ENCODE results near the gene STAP1.

STAP1 gene

DNA sequence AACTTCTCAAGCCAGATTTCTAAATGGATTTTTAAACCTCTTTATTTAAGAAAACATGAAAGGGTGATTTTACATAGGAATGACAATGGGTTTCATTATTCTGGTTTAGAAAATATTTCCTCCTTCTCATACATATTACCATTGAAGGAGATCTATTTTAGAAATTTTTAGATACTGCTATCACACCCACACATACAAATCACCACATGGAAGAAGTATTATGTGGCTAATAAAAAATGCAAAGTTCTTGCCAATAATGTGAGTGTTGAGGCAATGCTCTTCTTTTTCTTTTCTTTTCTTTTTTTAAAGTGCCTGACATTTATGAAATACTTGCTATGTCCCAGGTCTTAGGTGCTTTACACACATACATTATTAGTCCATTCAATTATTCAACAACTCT is 6.8 kb downstream of the STAP1 start:
- DNase-seq = no peak

DNA sequence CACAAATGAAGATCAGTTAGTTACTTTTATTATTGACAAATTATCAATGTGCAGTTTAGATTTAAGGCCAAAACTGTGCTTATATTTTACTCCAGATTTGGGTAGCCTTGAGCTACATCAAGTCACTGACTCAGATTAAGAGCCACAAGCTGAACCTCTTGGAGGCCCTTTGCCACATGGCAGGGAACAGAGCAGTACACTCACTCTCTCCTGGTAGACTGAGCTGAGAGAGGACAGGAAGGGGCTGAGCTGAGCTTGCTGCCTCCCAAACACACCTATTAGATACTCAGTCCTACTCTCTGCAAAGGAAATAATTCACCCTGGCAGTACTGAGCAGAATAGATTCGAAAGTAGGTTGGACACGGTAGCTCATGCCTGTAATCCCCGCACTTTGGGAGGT is 7.8 kb downstream of the STAP1 start:
- no peak for DNase-seq

DNA sequence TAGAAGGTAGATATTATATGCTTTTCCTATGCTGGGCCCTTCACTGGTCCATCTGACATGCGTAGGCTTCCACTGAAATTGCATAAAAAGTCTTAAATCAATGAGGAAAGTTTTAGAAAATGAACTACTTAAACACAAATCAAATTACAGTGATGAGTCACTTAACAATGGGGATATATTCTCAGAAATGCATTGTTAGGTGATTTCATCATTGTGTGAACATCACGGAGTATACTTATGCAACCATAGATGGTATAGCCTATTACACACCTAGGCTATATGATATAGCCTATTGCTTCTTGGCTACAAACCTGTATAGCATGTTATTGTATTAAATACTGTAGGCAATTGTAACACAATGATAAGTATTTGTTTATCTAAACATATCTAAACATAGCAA is 10.3 kb downstream of the STAP1 start:
- no peak for DNase-seq

DNA sequence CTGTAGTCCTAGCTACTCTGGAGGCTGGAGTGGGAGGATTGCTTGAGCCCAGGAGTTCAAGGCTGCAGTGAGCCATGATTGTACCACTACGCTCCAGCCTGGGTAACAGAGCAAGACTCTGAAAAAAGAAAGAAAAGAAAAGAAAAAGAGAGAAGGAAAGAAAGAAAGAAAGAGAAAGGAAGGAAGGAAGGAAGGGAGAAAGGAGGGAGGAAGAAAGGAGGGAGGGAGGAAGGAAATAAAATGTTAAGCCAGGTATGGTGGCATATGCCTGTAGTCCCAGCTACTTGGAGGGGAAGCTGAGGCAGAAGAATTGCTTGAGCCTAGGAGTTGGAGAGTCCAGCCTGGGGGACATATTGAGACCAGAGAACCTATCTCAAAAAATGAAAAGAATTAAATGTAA is 12.0 kb downstream of the STAP1 start:
- no peak for DNase-seq

DNA sequence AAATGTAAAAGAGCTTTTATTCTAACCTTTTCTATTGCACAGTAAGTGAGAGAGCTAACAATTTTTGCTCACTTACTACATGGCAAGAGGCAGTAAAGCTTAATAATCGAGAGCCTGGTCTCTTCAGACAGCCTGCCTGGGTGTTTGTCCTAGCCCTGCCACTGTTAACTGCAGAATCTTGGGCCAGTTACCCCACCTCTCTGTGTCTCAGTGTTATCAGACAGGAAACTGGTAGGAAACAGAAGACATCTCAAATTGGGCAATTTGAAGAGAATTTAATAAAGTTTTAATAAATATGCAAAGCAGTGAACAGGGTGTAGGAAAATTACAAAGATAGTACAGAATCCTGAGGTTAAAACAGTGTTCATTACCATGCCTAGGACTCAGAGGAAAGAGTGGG is 13.4 kb downstream of the STAP1 start:
- no peak for DNase-seq

DNA sequence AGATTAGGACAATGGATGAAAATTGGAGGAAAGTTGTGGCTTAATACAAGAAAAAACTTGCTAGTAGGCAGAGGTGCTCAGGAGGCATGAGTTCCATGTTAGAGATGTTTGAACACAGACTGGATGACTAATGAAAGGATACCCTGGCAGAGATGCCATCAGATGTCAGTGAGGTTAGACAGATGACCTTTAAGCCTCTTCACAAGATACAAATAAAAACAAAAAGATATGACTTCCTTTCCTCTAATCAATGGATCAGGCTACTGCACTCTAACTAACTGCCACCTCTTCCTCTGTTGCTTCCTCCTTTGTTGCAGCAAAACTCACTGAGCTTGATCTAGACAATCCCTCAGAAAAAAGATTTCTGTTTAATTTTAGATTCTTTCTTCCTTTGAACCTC is 14.7 kb downstream of the STAP1 start:
- peak; percentile 24 for DNase-seq

DNA sequence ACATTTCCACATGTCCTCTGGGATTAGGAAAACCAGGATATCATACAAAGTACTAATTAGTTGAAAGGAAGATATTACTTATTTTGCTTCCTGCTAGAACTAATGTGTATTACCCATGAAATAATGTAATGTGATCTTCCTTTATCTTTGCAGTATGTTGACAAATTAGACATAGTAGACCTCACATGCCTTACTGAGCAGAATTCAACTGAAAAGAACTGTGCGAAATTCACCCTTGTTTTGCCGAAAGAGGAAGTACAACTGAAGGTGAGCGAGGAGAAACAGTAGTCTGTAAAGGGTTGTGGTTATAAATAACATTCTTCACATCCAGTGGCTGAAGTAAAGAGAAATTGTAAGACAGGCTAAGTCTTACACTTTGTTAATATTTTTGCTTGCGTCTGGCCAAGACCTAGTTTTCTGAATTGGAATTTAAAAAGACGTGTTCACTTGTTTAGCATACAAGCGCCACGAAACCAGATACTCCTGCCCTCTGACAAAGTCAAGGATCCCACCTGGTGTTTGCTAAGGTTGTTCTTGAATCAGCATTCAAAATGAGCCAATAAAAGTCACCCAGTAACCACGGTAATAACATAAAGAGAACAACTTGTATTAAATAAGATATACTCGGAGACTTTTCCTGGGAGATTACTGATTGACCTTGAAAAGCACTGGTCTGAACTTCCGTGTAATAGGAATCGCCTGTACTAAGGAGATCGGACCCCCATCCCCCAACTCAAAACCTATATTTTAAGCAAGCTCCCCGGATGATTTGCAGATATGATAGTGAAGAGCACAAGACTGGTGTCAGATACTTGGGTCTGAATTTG is 16.9 kb downstream of the STAP1 start:
- peak; percentile 11 for DNase-seq

DNA sequence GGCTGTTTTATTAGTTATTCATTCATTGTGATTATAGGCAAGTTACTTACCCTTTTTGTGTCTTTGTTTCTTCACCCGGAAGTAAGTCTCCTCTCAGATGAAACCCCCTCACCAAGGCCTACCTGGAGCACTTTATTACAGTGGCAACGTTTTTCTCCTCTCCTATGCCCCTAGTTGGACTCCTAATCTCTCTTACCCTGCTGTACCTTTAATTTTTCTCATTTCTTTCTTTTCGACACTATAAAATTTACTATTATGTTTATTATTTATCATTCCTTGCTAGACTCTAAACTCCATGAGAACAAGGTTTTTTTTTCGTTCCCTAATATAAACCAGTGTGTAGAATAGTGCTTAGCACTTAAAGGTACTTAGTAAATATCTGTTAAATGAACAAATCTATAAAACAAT is 17.5 kb downstream of the STAP1 start:
- no peak for DNase-seq

DNA sequence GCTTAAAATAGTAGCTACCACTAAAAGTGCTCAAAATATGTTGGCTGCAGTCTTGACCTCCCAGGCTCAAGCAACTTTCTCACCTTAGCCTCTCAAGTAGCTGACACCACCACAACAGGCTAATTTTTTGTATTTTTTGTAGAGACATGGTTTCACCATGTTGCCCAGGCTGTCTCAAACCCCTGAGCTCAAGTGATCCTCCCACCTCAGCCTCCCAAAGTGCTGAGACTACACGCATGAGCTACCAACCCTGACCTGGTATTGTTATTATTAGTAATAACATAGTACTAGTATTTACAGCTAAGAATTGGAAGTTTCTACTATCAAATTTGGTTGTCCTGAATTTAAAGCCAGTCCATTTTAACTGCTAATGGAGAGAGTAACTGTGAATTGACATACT is 18.0 kb downstream of the STAP1 start:
- DNase-seq = no peak

DNA sequence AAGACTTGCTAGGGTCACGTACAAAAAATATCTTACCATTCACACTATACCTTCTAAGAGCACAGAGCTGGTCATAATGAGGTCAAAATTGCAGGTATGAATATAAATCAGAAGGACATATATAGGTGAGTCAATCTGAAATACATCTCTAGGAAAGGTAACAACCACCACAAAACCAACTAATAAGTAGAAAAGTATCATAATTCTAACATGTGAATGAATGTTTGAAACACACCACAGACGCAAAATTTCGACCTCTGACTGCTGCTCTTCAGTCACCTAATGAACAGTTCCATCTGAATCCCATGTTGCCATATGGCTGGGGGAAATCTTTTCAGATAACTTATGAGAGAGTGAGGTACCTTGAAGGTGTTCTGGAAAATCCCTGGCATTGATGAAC is 22.1 kb downstream of the STAP1 start:
- no peak for DNase-seq

DNA sequence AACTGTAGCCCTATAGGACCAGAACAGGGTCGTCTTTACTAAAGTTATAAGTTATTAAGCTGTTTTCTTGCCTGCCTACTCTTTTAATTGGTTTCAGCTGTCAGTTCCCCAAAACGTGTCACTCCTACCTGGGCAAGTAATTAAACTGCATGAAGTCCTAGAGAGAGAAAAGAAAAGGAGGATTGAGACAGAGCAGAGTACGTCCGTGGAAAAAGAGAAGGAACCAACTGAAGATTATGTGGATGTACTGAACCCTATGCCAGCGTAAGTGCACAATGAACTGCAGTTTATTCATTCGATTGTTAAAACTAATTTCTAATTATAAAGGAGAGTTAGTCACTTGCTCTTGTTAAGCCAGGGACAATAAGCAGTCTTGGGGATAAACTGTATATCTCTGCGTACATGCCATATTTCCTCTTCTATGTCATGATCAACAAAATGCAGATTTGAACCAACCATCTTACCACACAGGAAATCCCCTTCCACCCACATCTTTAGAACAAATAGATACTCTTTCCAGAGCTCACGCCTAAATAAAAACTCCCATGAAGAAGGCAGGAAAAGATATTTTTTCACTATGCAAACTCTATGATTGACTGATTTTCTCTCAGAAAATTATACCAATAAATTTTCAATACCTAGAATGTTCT is 22.8 kb downstream of the STAP1 start:
- DNase-seq = peak; percentile 30

DNA sequence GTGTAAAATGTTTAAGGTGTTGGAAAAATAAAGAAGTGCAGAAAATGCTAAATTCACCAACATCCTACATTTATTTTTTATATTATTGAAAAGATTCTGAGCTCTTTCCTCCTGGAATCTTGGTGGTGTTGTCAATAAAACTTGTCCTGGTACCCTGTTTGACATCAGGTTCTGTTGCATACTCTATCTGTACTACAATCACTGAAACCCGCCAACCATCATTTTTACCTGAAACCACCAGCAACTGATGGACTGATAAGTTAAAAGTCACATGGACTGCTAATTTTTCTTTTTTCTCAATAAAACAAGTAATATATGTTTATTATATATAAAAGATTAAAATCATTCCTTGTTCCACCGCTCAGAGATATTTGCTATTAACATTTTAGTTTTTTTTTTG is 23.4 kb downstream of the STAP1 start:
- DNase-seq = no peak

DNA sequence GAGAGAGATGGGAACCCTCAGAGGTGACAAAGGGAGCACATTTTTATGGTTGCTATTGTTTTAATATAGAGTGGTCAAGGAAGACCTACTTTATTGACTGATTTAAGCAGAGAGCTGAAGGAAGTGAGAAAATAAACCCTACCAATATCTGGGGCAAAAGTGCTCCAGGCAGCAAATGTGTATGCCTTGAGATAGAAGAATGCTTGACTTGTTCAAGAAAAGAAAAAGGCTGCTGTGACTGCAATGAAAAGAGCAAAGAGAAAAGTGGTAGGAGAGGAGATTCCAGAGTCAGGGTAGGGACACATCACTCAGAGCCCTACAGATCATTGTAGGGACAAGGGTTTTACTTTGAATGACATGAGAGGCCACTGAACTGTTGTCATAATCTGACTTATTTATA is 26.0 kb downstream of the STAP1 start:
- DNase-seq = no peak

DNA sequence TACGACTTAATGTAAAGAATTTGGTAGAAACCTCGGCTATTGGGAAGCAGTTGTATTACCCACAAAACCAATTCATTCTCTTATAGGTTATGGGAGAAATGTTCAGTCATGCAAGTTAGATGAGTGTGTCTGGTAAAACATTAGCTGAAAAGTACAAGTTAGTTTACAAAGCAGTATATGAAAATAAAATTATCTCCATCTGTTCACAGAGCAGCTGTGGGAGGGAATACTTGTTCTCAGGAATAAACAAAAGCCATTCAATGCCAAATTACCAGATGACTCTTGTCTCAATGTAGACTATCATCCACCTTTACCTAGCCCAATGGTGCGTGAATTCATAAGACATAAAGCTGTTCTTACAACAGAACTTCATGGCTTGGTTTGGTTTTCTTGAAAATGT is 28.6 kb downstream of the STAP1 start:
- no peak for DNase-seq

DNA sequence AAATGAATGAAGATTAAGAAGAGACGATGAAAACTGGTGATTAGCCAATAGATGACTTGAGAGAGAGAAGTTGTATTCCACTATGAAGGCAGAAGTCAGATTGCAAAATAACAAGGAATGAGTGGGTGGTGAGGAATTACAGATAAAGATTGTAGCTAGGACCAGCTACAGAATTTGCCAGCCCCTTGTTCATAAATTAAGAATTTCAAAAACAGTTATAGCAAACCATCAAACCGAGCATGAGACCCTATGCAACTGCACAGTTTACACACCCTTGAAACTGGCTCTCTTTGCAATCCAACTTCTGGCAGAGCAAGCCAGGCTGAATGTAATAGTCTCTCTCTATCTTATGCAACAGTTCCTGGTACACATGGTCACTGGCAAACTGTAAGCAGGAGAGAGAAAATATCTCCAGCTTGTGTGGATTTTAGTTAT is 35.2 kb downstream of the STAP1 start:
- no peak for DNase-seq

DNA sequence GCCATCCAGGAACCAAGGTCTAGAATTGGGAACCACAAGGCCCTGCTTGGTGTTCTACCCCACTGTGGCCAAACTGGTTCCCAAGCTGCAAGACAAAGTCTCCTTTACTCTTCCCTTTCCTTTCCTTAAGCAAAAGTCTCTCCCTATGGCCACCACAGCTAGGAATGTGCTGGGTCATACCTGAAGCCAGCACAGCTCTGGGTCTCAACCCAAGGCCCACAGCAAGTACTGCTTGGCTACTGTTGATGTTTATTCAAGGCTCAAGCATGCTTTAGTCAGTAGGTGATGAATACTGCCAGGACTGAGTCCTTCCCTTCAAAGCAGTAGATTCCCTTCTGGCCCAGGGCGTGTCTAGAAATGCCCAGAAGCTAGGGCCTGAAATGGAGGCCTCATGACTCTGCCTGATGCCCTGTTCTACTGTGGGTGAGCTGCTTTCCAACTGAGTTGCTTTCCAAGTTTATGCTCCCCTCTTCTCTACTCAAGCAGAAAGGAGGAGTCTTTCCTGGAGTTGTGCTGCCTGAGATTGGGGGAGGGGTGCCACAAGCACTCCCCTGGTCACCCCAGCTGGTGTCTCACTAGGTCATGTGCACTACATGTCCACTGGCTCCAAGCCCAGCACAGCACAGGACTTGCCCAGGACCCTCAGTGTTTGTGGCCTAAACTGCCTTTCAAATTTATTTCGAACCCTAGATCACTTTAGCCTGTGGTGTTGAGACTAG is 44.9 kb downstream of the STAP1 start:
- no peak for DNase-seq

DNA sequence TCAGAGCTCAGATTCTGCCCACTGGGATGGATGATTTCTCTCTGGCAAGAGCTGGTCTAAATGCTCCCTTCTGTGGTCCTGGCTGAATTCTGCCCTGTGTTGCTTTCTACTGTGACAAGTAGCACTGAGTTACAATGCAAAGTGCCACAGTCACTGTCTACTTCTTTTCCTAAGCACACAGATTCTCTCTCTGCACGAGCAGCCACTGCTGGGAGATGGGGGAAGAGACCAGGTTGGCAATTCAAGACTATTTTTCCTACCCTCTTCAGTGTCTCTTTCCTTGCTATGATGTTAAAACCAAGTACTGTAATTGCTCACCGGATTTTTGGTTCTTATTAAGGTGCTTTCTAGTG is 45.5 kb downstream of the STAP1 start:
- DNase-seq = no peak

DNA sequence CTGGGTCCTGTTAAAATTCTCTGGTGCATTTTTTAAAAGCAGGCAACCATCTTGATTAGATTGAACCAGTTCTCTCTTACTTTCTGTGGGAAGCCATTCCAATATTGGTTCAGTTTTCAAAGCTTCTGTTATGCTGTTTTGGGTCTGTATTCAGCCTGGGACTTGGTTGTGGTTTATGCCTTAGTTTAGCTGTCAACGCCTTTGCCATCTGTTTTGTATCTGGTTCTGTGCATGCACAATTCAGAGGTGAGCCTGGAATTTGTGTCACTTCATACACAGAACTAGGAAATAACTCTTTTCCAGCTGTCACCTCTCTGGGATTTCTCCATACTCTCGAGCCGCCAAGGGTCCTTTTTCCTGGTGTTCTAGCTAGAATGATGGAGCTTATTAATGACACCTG is 46.2 kb downstream of the STAP1 start:
- DNase-seq = no peak

DNA sequence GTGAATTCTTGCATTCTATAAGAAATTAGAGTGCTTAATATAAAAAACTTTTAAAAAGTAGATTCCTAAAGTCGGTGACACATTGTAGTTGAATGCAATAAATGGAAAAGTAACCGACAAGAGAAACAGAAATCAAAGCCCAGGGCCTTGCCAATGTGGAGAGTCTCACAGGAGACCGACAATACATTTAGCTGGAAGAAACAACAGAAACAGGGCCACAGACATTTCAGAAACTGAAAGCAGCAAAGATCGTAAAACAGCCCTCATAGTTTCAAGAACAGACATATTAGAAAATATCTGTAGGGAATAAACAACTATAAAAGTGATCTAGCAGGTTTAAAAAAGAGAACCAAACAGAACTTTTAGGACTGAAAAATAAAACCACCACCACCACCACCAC is 49.5 kb downstream of the STAP1 start:
- no peak for DNase-seq

DNA sequence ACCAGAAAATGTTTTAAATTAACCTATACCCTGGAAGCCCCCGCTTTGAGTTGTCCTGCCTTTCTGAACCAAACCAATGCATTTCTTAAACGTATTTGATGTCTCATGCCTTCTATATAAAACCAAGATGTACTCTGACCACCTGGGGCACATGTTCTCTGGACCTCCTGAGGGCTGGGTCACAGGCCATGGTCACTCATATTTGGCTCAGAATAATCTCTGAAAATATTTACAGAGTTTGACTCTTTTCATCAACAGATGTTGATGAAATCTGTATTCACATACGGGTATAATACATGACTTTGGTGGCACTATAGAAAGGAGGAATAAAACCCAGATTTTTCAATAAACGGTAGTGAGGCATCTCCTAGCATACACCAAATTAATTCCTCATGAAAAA is 55.7 kb downstream of the STAP1 start:
- no peak for DNase-seq

DNA sequence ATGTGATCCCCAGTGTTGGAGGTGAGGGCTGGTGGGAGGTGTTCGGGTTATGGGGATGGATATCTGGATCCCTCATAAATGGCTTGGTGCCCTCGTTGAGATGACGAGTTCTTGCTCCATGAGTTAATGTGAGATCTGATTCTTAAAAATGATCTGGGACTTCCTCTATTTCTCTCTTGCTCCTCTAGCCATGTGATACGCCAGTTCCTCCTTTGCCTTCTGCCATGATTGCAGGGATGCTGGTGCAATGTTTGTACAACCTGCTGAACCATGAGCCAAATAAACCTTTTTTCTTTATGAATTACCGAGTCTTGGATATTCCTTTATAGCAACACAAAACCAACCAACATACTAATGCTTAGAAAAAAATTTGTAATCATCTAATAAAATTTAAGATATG is 56.6 kb downstream of the STAP1 start:
- no peak for DNase-seq

DNA sequence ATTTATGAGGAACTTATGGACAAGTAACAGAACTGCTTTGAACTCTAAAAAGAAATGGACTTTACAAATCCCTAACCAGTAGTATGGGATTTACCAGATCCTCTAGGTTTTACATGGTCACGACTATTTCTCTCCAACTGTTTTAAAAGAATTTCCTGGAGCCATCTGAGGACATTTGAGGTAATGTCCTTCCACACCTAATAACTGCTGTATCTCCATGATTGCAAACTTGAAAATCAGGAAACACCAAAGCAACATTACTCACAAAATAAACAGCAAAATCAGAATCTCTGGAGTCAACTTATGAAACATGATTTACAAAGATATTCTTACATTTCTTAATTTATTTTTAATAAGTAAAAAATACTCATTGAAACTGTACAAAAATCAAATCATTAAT is 58.0 kb downstream of the STAP1 start:
- DNase-seq = no peak

DNA sequence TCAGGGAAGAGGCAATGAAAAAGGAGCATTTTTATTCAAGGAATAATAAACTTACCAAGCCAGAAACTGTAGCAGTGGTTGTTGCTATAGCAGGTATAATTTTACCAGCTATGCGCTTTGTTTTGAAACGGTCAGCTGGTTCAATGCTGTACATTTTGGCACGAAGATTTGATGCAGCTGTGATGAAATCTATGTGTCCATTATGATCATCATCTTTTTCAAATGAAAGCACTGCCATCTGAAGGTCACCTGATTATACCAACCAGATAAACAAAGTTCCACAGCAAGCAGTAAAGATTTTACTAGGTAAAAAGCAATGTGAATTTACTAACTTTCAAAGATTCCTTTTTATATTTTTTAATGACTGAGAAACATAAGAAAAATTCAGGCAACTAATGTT is 66.4 kb downstream of the STAP1 start:
- DNase-seq = no peak

DNA sequence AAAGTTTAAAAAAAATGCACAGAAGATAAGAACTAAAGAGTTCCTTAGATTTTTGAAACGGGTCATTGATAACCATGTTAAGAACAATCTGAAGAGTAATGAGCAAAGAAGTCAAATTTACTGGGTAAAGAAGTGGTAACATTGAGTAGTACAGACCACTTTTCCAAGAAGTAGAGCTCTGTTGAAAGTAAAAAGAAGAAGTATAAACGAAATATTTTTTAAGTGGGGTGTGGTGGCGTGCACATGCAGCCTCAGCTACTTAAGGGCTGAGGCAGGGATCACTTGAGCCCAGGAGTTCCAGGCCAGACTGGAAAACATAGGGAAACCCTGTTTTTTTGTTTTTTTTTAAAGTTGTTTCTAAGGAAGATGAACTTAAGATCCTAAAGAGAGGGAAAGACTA is 74.0 kb downstream of the STAP1 start:
- DNase-seq = no peak

Data from CD4-positive, alpha-beta T cell treated with Interleukin-4 for 4 hours (primary cell).